GM18502 (cell line): ENCODE measurements around the gene SCRT2.
"Not testable (repeated sequence)": the region's sequence is repeated elsewhere in the genome, so short reads cannot be mapped to it uniquely, and the experiment has no call there.

Experiments
- ATAC-seq: cut with Tn5 transposase; IDR thresholded peaks from one replicate; pipeline ENCODE4 v1.9.1; 2021; ENCODE audit warnings: mild to moderate bottlenecking; ENCODE audit not compliant: unreplicated experiment, poor library complexity

The SCRT2 gene

DNA sequence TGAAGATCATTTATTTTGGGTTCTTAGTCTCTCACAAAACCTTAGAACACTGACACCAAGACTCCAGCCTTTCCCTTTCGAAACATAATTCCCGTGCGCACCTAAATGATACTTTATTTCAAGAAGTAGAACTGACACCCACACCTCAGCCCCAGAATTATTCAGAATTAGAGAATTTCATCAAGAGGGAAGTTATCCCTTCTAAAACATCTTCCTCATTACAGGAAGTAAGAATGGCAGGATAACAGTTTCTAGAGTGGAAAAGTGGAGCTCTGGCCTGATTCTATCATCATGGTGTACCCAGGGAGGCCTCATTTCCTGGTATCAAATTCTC is 21.2 kb downstream of the SCRT2 start:
- no peak for ATAC-seq

DNA sequence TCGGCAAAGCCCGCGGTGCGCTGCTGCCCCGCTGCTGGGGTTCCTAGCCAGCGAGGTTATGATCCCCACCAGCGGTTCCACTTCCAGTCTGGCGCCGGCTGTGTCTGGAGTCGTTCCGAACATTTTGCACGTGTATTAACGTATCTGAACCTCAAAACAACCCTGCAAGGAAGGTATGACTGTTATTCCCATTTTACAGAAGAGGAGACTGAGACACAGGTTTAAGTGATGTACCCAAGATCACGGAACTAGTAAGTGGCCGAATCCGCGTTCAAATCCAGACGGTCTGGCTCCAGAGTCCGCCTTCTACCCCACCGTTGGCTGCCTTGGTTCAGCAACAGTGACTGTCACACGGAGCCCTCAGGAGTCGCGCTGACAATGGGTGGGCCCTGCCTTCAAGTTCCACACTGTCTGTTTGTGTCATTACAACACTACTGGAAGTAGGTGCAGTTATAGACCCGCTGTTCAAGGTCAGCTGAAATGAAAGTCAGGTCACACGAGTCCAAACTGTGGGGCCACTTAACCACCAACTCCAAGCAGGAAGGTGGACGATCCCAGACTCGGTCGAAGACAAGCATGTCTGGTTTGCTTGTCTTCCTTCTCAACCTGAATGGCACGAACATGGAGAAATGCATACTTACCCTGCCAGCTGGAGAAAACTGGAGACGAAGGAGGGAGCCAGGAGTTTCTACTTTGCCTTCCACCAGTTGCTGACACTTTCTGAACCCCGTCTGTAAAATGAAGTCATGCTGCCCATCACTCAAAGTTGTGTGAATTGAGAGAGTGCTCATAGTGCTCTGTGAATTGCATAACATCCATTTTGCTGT is 21.8 kb downstream of the SCRT2 start:
- no peak for ATAC-seq

DNA sequence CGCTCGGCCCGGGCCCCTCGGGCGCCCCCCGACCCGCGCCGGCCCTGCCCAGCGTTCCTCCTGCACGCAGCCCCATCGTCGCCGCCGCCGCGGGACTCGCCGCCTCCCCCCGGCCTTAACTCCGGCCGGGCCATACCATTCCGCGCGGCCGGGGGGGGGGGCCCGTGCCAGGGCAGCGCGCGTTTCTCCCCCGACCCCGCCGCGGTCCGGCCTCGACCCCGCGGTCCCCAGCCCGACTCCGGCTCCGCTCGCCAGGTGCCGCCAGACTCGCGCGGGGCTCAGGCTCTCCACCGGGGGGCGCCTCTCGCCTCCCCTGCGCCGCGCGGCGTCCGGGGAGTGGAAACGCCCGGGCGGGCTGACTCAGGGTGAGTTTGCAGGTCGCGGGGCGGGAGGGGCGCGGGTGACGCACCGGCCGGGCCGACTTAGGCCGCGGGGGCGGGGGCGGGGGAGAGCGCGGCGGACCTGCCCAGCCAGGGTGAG is 22.5 kb downstream of the SCRT2 start, which contains the start of gene SRXN1:
Gene SRXN1 (minus strand): TSS at position 91 of the 480 bp plus-strand sequence. CDS start 15 bp downstream, at position 76.
- ATAC-seq: peak; percentile 86

DNA sequence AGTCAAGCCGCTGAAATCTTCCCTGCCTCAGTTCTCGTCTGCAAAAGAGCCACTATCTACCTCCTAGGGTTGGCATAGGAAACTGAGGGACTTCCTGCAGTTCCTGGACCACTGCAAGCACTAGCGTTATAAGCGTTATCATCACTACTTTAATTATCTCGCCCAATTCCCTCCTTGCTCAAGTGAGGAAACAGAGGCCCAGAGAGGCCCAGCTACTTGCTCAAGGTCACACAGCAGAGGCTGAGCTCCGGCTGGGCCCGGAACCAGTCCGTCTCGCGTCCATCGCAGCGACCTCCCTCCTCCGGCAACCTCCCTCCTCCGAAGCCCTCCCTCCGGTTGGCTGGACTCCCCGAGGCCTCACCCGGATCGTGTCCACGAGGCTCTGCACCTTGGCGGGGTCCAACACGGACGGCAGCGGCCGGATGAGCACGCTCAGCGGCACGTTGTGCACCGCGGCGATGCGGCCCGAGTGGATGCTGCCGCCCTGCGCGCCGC is 22.9 kb downstream of the SCRT2 start:
- ATAC-seq: no peak

DNA sequence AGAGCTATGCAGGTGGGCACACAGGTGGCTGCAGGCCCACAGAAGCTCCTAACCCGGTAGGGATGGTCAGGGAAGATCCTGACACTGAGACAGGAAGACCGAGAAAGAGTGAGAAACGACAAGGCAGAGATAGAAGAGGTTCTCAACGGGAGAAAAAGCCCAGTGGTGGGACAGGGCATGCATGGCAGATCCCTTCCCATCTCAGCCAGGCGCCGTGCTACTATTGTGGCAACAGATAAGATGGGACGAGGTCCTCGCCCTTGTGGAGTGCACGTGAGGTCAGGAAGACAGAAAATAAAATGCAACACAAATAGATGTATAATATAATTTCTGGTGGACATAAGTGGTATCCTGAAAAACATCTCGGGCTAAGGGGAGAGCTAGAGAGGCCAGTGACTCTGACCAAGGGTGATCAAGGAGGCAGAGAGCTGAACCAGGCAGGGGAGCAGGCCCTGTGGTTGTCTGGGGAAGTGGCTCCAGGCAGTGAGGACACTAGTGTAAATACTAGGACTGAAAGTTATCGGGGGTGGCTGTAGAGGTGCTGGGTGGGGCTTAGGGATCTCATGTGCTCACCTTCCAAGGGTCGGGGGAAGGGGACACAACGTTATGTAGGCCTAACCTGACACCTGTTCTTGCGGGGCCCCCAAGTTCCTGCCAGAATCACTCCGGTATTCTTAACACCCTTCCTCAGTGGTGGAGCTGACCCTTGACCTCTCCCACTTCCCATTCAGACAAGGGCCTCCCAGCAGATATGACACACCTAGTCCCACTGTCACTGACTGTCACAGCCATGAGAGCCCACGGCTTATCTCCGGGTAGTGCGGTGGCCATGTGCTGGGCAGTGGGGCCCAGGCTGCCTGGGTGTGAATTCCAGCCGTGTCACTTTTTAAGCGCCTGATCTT is 23.6 kb downstream of the SCRT2 start:
- ATAC-seq: no peak

DNA sequence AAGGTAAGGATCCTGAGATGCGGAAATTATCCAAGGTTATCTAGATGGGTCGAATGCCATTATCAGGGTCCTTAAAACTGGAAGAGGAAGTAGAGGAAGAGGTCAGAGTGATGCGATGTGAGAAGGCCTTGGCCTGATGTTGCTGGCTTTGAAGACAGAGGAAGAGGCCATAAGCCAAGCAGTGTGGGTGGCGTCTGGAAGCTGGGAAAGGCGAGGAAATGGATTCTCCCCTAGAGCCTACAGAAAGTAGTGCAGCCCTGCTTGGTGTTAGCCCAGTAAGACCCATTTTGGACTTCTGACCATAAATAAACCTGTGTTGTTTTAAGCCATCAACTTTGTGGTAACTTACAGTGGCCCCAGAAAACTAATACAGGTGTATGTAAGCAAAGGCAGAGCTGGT is 24.6 kb downstream of the SCRT2 start:
- ATAC-seq: no peak

DNA sequence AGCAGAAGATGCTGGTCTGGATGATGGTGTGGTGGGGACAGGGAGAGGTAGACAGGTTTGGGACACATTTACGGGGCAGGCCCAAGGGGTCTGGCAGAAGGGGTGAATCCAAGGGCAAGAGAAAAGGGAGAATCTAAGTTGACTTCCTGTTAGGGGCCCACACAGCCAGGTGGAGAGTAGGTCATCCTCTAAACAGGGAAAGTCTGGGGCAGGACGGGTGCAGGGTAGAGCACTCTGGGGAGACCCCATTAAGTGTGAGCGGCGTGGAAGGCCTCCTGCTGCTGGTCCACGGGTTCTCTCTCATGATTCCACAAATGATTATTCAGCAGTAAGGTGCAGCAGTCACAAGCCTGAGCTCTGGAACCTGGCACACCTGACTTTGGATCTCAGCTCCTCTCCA is 25.3 kb downstream of the SCRT2 start:
- no peak for ATAC-seq

DNA sequence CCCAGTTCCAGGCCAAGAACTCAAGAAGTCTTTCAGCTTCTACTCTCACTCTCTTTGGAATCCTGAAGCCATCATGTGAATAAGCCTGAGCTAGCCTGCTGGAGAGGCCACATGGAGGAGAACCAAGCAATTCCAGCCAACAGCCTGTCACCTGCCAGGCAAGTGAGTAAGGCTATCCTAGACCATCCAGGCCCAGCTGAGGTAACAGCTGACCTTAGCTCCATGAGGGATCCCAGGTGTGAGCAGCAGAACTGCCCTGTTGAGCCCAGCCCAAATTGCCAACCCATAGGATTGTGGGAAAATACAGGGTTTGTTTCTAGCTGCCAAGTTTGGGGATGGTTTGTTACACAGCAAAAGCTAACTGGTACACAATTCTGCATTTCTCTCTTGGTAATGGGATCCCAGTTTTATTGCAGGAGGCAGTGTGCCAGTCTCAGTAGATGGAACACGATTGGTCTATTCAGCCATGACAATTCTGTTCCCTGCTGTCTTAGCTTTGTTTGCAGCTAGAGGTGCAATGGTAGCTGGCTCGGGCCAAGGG is 28.1 kb downstream of the SCRT2 start:
- no peak for ATAC-seq

DNA sequence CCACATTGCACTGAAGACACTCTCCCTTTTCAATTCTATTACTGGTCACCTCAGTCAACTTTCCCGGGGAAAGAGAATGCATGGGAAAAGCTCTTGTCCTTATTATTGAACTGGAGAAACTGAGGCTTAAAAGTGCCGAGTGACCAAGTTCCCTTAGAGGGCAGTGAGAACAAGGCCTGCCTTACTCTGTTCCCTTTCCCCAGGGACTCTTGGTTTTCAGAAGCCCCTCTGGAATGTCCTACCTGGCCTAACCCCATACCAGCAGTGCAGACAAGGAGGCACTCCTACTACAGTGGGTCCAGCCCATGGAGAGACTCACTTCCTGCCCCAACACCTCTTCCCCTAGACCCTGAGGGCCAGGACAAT is 28.8 kb downstream of the SCRT2 start:
- no peak for ATAC-seq

DNA sequence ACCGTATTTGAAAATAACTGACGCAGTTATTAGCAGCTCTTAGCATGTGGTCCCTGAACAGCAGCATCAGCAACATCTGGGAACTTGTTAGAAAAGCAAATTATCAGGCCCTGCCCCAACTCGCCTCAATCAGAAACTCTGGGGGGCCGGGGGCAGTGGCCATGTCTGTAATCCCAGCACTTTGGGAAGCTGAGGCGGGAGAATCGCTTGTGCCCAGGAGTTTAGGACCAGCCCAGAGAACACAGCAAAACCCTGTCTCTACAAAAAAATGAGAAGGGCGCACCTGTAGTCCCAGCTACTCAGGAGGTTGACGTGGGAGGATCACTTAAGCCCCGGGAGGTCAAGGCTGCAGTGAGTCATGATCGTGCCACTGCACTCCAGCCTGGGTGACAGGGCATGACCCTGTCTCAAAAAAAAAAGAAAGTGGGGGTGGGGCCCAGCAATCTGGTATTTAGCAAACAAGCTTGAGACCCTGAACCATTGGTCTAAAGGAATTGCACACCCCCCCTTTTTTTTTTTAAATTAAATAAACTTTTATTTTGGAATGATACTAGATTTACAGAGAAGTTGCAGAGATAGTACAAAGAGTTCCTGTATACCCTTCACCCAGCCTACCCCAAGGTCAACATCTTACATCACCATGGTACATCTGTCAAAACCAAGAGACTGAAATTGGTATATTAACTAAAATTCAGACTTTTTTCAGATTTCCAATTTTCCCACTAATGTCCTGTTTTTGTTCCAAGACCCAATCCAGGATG is 29.3 kb downstream of the SCRT2 start:
- ATAC-seq: no peak

DNA sequence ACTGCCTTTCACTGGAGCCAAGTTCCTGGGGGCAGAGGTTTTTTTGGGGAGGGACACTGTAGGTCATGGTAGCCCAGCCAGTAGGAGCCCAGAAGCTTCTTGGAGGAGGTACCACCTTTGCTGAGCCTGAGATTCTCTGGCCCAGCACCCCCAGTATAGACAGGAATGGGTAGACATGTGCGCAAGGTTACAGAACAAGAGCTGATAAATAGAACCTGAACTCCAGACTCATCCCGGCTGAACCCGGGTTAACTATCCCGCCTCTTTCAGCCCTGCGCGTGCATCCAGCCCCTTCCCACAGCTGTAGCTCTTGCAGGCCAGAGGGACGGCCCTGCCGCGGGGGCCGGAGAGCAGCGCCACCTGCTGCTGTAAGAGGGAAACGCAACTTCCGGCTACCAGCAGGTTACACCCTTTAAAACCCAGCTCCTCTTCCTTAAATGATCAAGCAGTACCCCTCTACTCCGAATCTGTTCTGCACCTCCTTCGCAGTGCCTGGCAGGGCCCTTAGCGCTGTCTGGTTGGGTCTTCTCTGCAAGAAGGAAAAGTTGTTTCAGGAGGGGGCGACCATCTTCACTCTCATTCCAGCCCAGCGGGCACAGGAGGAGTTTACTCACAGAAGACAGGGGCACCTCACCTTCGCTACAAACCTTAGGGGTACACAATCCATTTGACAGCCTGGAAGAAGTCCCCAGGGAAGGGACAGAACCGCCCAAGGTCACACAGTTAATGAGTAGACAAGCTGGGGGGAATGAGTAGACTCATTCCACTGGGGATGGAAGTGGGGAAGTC is 30.1 kb downstream of the SCRT2 start:
- ATAC-seq: peak; percentile 81

DNA sequence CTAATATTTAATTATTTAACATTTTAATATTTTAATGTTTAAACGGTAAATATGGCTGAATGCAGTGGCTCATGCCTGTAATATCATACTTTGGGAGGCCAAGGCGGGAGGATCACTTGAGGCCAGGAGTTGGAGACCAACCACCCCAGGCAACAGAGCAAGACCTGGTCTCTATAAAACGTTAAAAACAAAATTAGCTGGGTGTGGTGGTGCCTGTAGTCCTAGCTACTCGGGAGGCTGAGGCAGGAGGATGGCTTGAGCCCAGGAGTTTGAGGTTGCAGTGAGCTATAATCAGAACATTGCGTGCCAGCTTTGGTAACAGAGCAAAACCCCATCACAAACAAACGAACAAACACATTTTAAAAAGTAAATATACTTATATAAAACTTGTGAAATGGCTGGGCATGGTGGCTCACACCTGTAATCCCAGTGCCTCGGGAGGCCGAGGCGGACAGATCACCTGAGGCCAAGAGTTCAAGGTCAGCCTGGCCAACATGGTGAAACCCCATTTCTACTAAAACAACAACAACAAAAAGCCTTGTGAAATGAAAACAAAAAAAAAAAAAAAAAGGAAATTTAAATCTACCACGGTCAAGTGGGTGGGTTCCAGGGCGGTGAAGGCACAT is 30.8 kb downstream of the SCRT2 start:
- no peak for ATAC-seq

DNA sequence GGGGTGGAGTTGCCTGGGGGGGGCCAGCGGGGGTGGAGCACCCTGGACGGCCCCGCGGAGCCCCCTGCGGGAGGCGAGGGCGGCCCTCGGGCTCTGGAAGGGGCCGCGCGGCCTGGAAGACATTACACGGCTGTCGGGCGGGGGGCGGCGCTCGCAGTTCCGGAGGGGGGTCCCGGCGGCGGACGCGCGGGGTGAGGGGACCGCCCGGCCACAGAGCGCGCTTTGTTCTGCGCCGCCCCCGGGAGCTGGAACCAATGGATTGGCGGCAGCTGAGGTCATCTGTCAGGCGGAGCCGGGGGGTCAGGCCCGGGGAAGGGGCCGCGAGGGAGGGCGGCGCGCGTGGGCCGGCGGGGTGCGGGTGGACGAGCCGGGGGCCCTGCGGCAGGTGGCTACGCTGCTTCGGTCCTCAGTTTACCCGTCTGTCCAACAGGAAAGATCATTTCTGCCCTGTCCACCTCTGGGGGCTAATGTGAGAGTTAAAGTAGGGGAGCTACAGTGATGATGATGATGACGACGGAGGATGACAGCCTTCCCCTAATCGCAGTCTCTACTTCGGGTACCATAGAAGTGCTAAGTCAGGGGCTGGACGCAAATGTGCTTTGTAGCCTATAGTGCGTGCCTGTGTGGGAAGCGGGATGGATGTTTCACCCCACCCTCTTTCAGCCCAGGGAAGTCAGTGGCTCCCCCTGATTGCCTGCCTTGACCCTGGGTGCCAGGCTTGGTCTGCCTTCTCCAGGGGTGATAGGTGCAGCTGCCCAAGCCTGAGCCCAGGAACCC is 33.0 kb downstream of the SCRT2 start:
- ATAC-seq: no peak

DNA sequence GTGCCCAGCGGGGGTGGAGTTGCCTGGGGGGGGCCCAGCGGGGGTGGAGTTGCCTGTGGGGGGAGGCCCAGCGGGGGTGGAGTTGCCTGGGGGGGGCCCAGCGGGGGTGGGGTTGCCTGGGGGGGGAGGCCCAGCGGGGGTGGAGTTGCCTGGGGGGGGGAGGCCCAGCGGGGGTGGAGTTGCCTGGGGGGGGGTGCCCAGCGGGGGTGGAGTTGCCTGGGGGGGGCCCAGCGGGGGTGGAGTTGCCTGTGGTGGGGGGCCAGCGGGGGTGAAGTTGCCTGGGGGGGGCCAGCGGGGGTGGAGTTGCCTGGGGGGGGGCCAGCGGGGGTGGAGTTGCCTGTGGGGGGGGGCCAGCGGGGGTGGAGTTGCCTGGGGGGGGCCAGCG is 33.6 kb downstream of the SCRT2 start:
- not testable (repeated sequence) for ATAC-seq

DNA sequence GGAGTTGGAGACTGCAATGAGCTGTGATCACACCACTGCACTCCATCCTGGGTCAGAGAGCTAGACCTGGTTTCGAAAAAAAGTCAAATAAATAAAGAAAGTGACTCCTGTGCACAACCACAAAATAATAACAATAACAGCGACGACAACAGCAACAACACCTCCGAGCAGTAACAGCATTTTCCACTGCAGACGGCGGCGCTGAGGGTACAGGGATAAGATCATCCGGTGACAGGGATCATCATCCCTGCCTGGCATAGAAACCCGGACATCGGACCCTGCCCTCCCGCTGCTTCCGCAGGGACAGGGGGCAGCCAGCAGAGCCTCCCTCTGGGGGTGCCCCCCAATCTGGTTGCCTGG is 34.1 kb downstream of the SCRT2 start:
- no peak for ATAC-seq

DNA sequence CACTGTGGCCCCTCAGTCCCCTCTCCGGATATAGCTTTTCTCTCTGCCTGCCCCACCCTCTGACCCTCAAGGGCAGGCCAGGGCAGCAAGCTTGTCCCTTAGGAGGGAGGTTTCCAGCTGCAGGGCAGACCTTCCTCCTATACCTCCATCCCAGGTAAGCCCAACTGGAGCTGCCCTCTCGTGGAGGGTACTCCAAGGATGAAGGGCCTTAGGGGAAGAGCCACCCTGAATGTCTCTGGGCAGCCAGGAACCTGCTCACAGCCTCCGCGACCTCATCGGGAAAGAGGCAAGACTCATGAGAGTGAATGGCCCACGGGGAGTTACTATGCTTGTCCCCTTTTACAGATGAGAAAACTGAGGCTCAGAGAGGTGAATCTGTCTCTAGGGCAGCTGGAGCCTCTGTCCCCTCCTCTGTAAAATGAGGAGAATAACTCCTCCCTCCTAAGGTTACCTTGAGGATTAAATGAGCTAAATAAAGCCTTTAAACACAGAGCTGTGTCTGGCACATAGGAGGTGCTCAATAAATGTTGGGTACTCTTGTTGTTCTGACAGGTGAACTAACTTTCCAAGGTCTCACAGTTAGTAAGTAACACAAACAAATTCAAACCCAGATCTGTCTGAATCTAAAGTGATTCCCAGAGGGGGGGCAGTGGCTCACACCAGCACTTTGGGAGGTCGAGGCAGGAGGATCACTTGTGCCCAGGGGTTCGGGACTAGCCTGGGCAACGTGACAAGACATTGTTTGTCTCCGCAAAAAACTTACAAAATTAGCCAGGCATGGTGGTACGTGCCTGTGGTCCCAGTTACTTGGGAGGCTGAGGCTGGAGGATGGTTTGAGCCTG is 34.7 kb downstream of the SCRT2 start:
- no peak for ATAC-seq

DNA sequence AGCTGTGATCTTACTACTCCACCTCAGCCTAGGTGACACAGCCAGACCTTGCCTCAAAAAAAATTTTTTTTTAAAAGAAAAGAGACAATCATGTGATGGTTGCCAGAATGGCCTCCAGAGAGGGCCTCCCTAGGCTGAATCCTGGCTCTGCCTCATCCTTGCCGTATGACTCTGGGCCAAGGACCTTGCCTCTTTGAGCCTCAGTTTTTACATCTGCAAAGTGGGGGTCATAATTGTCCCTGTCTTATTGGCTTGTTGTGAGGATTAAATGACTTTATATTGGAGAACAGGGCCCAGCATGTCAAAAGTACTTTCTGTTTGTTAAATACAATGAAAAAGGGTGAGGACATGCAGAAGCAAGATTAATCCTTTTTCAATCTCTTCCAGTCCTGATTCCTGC is 37.0 kb downstream of the SCRT2 start:
- no peak for ATAC-seq
